ENCODE results near the gene TDRD7.

DNA sequence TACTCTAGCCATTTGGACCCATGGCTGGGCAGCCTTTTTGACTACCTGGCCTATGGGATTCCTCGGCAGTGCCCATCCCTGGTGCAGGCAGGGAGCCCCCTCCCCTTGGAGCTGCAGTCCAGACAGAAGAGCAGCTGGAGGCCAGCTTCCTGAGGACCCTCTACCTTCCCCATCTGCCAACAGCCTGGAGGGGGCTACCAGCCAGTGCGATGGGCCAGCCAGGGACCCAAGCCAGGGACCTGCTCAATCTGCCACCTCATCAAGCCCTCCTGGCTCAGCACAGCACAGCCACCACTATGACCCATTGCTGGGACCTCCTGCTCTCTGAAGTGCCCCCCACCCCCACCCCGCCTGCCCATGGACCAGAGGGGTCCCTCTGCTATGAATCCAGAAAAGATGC is 22.6 kb upstream of the TDRD7 start:
- TF ChIP-seq CTCF (conservative IDR thresholded peaks at IDR 0.05; ENCODE audit: low read depth, low read length) (no peak), EZH2 (IDR thresholded peaks at IDR 0.05; ENCODE audit: borderline replicate concordance, low read depth, low read length, poor library complexity, severe bottlenecking) (no peak)

Data from A673 (cell line).